Measurements from ENCODE around the gene SIRT4. TPM values are rescaled to one million over a fixed set of nuclear protein-coding genes. Genes with fewer than 3 reads are reported as not detected.

The SIRT4 gene
- total and polyA plus RNA-seq, 2 of the 13 experiments (the other 11 are each of a cell fraction or from before 2014, with no cell fraction given): 3.4 to 5.8 TPM

DNA sequence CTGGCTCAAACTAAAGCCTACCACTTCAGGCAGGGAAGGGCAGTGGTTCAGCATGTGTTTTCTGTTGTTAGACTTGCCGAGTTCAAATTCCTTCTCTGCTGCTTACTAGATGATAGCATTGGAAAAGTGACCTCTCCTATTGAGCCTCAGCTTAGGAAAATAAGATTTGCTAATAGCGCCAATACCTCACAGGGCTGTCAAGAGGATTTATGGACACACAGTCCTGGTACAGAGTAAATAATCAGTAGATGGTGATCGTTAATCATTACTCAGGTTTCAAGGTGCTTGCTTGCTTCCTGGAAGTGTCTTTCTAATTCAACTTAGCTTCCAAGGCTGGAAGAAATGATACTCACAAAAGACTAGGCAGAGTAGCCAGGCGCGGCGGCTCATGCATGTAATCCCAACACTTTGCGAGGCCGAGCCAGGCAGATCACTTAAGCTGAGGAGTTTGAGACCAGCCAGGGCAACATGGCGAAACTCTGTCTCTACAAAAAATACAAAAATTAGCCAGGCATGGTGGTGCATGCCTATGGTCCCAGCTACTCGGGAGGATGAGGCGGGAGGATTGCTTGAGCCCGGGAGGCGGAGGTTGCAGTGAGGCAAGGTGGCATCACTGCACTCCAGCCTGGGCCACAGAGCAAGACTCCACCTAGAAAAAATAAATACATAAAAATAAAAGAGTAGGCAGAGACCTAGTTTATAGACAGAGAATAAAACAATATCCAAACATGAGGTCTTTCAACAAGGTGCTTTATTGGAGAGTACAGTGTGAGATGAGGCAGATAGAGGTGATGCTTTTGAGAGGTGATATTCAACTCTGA is 19.5 kb downstream of the SIRT4 start (continued):
- TF ChIP-seq EHMT2 (IDR thresholded peaks at IDR 0.05; ENCODE audit: borderline replicate concordance, low read depth, low read length): no peak
- TF ChIP-seq MXD4 (CRISPR knock-in tag; IDR thresholded peaks at IDR 0.05): 0 out of 2 replicates have a peak, but pooled peaks have one; percentile 24
- TF ChIP-seq, protein P1, sequence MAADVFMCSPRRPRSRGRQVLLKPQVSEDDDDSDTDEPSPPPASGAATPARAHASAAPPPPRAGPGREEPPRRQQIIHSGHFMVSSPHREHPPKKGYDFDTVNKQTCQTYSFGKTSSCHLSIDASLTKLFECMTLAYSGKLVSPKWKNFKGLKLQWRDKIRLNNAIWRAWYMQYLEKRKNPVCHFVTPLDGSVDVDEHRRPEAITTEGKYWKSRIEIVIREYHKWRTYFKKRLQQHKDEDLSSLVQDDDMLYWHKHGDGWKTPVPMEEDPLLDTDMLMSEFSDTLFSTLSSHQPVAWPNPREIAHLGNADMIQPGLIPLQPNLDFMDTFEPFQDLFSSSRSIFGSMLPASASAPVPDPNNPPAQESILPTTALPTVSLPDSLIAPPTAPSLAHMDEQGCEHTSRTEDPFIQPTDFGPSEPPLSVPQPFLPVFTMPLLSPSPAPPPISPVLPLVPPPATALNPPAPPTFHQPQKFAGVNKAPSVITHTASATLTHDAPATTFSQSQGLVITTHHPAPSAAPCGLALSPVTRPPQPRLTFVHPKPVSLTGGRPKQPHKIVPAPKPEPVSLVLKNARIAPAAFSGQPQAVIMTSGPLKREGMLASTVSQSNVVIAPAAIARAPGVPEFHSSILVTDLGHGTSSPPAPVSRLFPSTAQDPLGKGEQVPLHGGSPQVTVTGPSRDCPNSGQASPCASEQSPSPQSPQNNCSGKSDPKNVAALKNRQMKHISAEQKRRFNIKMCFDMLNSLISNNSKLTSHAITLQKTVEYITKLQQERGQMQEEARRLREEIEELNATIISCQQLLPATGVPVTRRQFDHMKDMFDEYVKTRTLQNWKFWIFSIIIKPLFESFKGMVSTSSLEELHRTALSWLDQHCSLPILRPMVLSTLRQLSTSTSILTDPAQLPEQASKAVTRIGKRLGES (CRISPR knock-in tag; IDR thresholded peaks at IDR 0.05; ENCODE audit: borderline replicate concordance): no peak
- no peak for TF ChIP-seq MED13 (CRISPR knock-in tag; IDR thresholded peaks at IDR 0.05)
- TF ChIP-seq KAT2B (IDR thresholded peaks at IDR 0.05; ENCODE audit: borderline replicate concordance, low read depth, low read length): no peak
- TF ChIP-seq GFI1 (CRISPR knock-in tag; IDR thresholded peaks at IDR 0.05; ENCODE audit: borderline replicate concordance): peak; percentile 54; the same call in 1 of the 2 replicates
- TF ChIP-seq ZNF7 (CRISPR knock-in tag; IDR thresholded peaks at IDR 0.05): no peak
- TF ChIP-seq ZNF143 (CRISPR knock-in tag; IDR thresholded peaks at IDR 0.05): no peak
- no peak for TF ChIP-seq ZNF160 (CRISPR knock-in tag; IDR thresholded peaks at IDR 0.05)
- TF ChIP-seq KMT2B (CRISPR knock-in tag; IDR thresholded peaks at IDR 0.05): no peak
- TF ChIP-seq, protein P2, sequence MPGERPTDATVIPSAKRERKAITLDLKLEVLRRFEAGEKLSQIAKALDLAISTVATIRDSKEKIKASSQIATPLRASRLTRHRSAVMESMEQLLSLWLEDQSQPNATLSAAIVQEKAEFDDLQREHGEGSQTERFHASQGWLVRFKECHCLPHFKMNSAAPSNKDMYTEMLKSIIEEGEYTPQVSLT (CRISPR knock-in tag; IDR thresholded peaks at IDR 0.05; ENCODE audit: borderline replicate concordance, low read depth): no peak
- TF ChIP-seq RBFOX2 (IDR thresholded peaks at IDR 0.05; ENCODE audit: low read depth, low read length): no peak
- TF ChIP-seq ZNF674 (CRISPR knock-in tag; IDR thresholded peaks at IDR 0.05; ENCODE audit: low read depth): no peak
- TF ChIP-seq RFXANK (CRISPR knock-in tag; IDR thresholded peaks at IDR 0.05): no peak
- TF ChIP-seq ZNF749 (CRISPR knock-in tag; IDR thresholded peaks at IDR 0.05; ENCODE audit: borderline replicate concordance): no peak
- TF ChIP-seq, protein P3, sequence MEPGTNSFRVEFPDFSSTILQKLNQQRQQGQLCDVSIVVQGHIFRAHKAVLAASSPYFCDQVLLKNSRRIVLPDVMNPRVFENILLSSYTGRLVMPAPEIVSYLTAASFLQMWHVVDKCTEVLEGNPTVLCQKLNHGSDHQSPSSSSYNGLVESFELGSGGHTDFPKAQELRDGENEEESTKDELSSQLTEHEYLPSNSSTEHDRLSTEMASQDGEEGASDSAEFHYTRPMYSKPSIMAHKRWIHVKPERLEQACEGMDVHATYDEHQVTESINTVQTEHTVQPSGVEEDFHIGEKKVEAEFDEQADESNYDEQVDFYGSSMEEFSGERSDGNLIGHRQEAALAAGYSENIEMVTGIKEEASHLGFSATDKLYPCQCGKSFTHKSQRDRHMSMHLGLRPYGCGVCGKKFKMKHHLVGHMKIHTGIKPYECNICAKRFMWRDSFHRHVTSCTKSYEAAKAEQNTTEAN (CRISPR knock-in tag; conservative IDR thresholded peaks at IDR 0.05): no peak
- TF ChIP-seq, protein P4, sequence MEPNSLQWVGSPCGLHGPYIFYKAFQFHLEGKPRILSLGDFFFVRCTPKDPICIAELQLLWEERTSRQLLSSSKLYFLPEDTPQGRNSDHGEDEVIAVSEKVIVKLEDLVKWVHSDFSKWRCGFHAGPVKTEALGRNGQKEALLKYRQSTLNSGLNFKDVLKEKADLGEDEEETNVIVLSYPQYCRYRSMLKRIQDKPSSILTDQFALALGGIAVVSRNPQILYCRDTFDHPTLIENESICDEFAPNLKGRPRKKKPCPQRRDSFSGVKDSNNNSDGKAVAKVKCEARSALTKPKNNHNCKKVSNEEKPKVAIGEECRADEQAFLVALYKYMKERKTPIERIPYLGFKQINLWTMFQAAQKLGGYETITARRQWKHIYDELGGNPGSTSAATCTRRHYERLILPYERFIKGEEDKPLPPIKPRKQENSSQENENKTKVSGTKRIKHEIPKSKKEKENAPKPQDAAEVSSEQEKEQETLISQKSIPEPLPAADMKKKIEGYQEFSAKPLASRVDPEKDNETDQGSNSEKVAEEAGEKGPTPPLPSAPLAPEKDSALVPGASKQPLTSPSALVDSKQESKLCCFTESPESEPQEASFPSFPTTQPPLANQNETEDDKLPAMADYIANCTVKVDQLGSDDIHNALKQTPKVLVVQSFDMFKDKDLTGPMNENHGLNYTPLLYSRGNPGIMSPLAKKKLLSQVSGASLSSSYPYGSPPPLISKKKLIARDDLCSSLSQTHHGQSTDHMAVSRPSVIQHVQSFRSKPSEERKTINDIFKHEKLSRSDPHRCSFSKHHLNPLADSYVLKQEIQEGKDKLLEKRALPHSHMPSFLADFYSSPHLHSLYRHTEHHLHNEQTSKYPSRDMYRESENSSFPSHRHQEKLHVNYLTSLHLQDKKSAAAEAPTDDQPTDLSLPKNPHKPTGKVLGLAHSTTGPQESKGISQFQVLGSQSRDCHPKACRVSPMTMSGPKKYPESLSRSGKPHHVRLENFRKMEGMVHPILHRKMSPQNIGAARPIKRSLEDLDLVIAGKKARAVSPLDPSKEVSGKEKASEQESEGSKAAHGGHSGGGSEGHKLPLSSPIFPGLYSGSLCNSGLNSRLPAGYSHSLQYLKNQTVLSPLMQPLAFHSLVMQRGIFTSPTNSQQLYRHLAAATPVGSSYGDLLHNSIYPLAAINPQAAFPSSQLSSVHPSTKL (CRISPR knock-in tag; IDR thresholded peaks at IDR 0.05): peak; percentile 81
- TF ChIP-seq, protein P5, sequence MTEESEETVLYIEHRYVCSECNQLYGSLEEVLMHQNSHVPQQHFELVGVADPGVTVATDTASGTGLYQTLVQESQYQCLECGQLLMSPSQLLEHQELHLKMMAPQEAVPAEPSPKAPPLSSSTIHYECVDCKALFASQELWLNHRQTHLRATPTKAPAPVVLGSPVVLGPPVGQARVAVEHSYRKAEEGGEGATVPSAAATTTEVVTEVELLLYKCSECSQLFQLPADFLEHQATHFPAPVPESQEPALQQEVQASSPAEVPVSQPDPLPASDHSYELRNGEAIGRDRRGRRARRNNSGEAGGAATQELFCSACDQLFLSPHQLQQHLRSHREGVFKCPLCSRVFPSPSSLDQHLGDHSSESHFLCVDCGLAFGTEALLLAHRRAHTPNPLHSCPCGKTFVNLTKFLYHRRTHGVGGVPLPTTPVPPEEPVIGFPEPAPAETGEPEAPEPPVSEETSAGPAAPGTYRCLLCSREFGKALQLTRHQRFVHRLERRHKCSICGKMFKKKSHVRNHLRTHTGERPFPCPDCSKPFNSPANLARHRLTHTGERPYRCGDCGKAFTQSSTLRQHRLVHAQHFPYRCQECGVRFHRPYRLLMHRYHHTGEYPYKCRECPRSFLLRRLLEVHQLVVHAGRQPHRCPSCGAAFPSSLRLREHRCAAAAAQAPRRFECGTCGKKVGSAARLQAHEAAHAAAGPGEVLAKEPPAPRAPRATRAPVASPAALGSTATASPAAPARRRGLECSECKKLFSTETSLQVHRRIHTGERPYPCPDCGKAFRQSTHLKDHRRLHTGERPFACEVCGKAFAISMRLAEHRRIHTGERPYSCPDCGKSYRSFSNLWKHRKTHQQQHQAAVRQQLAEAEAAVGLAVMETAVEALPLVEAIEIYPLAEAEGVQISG (CRISPR knock-in tag; IDR thresholded peaks at IDR 0.05): peak; percentile 30; the same call in 1 of the 2 replicates

Data from HepG2 (cell line).